Osteoblast (primary cell): ENCODE measurements around the gene ERFL. TPM values are rescaled to one million over a fixed set of nuclear protein-coding genes. Genes with fewer than 3 reads are reported as not detected.
A peak's percentile ranks its signal among the peaks of the same experiment; 100 is the strongest.

Source experiments
- DNase-seq: peaks from one replicate; pipeline ENCODE4 v3.0.0; 2011; ENCODE audit warnings: low spot score, mixed read lengths; ENCODE audit not compliant: insufficient read length; ENCODE audit errors: missing footprints
- H2AFZ ChIP-seq: 2 replicates; pipeline ENCODE4 v1.6.0; 2011; ENCODE audit warnings: mild to moderate bottlenecking, low read length
- H3K27ac ChIP-seq: 2 replicates; pipeline ENCODE4 v1.5.1; 2011; ENCODE audit warnings: mild to moderate bottlenecking, low read depth, low read length, moderate library complexity
- H3K27me3 ChIP-seq: 2 replicates; pipeline ENCODE4 v1.6.0; 2012; ENCODE audit warnings: mild to moderate bottlenecking, control low read depth, inconsistent platforms, low read length, moderate library complexity; ENCODE audit not compliant: insufficient read depth
- H3K36me3 ChIP-seq: 2 replicates; pipeline ENCODE4 v1.5.1; 2011; ENCODE audit warnings: mild to moderate bottlenecking, low read length, control low read depth, moderate library complexity; ENCODE audit not compliant: insufficient read depth
- H3K4me1 ChIP-seq: 2 replicates; pipeline ENCODE4 v1.5.1; 2011; ENCODE audit warnings: mild to moderate bottlenecking, low read length, control low read depth, moderate library complexity; ENCODE audit not compliant: insufficient read depth
- H3K4me2 ChIP-seq: 2 replicates; pipeline ENCODE4 v1.6.0; 2011; ENCODE audit warnings: mild to moderate bottlenecking, low read length; ENCODE audit not compliant: insufficient read depth
- H3K4me3 ChIP-seq: fragments of 200-600 bp; sonication (generic); 3 replicates; pipeline ENCODE4 v1.5.1; 2012; ENCODE audit warnings: mild to moderate bottlenecking, low read length, inconsistent platforms; ENCODE audit not compliant: insufficient read depth
- H3K79me2 ChIP-seq: 2 replicates; pipeline ENCODE4 v1.6.0; 2012; ENCODE audit warnings: mild to moderate bottlenecking, low read length, control low read depth, inconsistent platforms; ENCODE audit not compliant: insufficient read depth
- H3K9me3 ChIP-seq: 2 replicates; pipeline ENCODE4 v1.5.1; 2011; ENCODE audit warnings: low read depth, low read length, control low read depth
- H4K20me1 ChIP-seq: 2 replicates; pipeline ENCODE4 v1.6.0; 2012; ENCODE audit warnings: mild to moderate bottlenecking, low read length, control low read depth; ENCODE audit not compliant: insufficient read depth
- CTCF ChIP-seq: IDR thresholded peaks from 2 replicates; pipeline ENCODE4 v1.5.1; 2011; ENCODE audit warnings: mild to moderate bottlenecking, low read depth, low read length, moderate library complexity; ENCODE audit errors: extremely low read depth
- total RNA-seq: library from RNA; depleted of rRNA; stranded (reverse); fragments of >200 nt; gene quantifications from 2 replicates; pipeline ENCODE4 v1.2.3, GENCODE V29; 2012

ERFL gene
- total RNA-seq, 1 donor = under 0.01 TPM

DNA sequence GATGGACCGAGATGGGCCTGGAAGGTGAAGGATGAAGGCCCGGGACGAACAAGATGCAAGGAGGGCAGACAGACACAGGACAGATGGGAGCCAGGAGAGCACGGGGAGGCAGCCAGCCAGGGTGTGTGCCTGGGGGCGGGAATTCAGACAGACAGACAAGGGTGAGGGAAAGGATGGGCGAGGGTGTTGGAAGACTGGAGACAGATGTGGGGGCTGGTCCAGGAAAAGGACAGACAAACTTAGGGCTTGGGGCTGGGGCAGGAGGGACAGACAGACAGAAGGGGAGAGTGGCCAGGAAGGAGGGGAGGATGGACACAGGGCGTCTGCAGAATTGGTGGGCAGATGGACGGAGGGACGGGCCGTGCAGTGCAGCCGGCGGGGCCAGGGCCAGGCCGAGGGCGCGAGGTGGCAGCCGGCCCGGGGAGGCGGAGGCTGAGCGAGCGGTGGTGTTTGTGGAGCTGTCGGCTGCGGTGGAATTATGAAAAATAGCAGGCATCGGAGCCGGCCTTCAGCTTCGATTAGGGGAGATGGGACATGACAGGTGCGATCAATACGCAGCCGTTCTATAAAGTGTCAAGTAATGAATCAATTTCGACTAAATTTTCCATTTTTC lies 4.6 kb upstream of the ERFL start:
- Histone ChIP-seq H3K79me2 (no peaks in the 10 kb centered on the region), H3K27ac (no peak overlapping the region), H3K4me2 (peak overlapping the region; percentile 39), H3K36me3 (no peaks in the 10 kb centered on the region), H3K4me1 (peaks cover 25% of the 10 kb centered on the region), H3K4me3 (no peak overlapping the region), H3K9me3 (no peaks in the 10 kb centered on the region), H4K20me1 (peaks cover 4% of the 10 kb centered on the region), H3K27me3 (peaks cover 53% of the 10 kb centered on the region), H2AFZ (no peak overlapping the region)
- peak; percentile 93 for DNase-seq
- TF ChIP-seq CTCF = no peak

DNA sequence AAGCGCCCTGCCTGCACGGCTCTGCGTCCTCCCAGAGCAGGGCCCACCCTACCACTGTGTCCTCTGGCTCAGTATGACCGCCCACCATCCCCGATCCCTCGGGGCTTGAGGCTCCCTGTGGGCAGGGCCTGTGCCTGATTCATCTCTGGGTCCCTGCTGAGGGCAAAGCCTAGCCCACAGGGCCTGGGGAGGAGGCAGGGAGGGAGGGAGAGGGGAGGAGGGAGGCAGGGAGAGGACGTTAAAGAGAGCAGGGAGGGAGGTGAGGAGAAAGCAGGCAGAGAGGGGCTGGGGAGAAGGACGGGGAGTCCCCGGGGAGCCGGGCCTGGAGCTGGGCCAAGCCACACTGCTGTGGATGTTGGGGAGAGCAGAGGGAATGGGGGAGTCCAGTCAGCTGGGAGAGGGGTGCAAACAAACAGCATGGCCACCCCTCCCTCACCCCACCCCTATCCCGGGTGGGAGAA lies 4.0 kb upstream of the ERFL start:
- H4K20me1 ChIP-seq = peaks cover 4% of the 10 kb centered on the region
- no peak overlapping the region for H3K27ac ChIP-seq
- no peak for TF ChIP-seq CTCF
- no peak overlapping the region for H2AFZ ChIP-seq
- no peaks in the 10 kb centered on the region for H3K9me3 ChIP-seq
- H3K36me3 ChIP-seq = no peaks in the 10 kb centered on the region
- H3K79me2 ChIP-seq = no peaks in the 10 kb centered on the region
- H3K4me1 ChIP-seq = peaks cover 25% of the 10 kb centered on the region
- no peak overlapping the region for H3K4me3 ChIP-seq
- peak overlapping the region; percentile 39 for H3K4me2 ChIP-seq
- DNase-seq = no peak
- peaks cover 57% of the 10 kb centered on the region for H3K27me3 ChIP-seq

DNA sequence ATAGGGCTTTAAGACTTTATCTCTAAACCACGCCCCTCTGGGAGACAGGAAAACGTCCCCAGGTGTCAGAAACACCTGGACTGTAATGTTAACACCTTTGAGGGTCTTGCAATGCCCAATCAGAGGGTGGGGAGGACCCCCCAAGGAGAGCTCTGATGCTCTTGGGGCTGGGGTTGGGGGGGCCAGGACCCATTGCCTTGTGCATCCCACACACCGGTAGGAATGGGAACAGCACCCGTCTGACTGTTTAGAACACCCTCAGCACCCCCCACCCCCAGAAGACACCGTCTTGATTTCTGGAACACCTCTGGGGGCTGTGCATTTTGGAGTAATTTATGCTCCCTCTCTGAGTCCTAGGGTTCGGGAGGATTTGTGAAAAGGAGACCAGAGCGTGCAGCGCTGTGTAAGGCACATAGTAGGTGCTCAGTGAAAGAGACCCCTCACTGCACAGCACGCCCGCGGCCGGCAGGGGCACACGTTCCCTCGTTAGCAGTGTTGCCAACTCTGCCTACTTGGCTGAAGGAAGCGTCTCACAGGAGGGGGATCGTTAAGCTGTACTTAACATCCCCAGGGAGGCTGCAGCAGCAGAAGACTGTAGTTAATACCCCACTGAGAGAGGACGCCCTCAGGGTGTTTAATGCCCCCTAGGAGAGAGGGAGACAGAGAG lies 2.8 kb upstream of the ERFL start:
- H3K4me1 ChIP-seq = peaks cover 17% of the 10 kb centered on the region
- peak; percentile 34 for TF ChIP-seq CTCF
- H3K4me3 ChIP-seq = no peak overlapping the region
- H2AFZ ChIP-seq = no peak overlapping the region
- DNase-seq = no peak
- no peaks in the 10 kb centered on the region for H3K9me3 ChIP-seq
- no peaks in the 10 kb centered on the region for H3K36me3 ChIP-seq
- H3K27me3 ChIP-seq = peaks cover 59% of the 10 kb centered on the region
- H4K20me1 ChIP-seq = peaks cover 4% of the 10 kb centered on the region
- no peak overlapping the region for H3K4me2 ChIP-seq
- no peaks in the 10 kb centered on the region for H3K79me2 ChIP-seq
- no peak overlapping the region for H3K27ac ChIP-seq

DNA sequence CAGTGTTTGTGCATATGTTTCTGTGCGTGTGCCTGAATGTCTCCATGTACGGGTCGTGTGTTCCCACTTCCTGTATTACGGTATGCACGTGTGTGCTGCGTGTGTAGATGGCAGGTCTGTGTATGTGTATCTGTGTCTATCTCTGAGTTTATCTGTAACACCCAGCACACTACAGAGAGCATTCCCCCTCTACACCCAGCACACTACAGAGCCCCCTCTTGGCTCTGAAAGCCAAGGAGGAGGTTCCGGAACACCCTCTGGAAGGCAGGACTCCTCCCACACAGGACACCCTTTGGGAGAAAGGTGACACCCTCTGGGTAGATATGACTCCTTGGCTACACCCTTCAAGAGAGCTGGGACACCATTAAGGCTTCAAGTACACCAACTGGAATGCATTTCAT lies 2.1 kb upstream of the ERFL start:
- Histone ChIP-seq H3K4me3 (no peak overlapping the region), H3K79me2 (no peaks in the 10 kb centered on the region), H3K27ac (no peak overlapping the region), H3K27me3 (peaks cover 59% of the 10 kb centered on the region), H2AFZ (no peak overlapping the region), H3K9me3 (no peaks in the 10 kb centered on the region), H3K4me2 (no peak overlapping the region), H3K36me3 (no peaks in the 10 kb centered on the region), H4K20me1 (peaks cover 3% of the 10 kb centered on the region), H3K4me1 (peaks cover 13% of the 10 kb centered on the region)
- no peak for TF ChIP-seq CTCF
- DNase-seq = no peak
